Stimulated activated CD8-positive, alpha-beta memory T cell treated with anti-CD3 and anti-CD28 coated beads, Interleukin-2, amount 100 ng/mL, for 48 hours (primary cell): ENCODE data around the gene GSTP1.
"Not testable (repeated sequence)": the region's sequence is repeated elsewhere in the genome, so short reads cannot be mapped to it uniquely, and the experiment has no call there.

Experiments
- DNase-seq, 2 donors: peaks; one replicate each; pipeline ENCODE4 v3.0.0-alpha.2; 2020; ENCODE audit warnings: low read depth in 2 of 2

Gene GSTP1

GRCh38 chr11:67563705-67564114, 19.9 kb upstream of the GSTP1 start:
- not testable (repeated sequence) for DNase-seq

- no peak for DNase-seq
These were observed 19.4 kb upstream of the GSTP1 start for GRCh38 chr11:67564230-67564629.

GRCh38 chr11:67571443-67571842, 12.2 kb upstream of the GSTP1 start:
- no peak for DNase-seq

- no peak for DNase-seq
These were observed 11.3 kb upstream of the GSTP1 start for GRCh38 chr11:67572305-67572704.

- DNase-seq: peak in 1 of 2 donors; percentile 13
These were observed 10.7 kb upstream of the GSTP1 start for GRCh38 chr11:67572747-67573419.

- DNase-seq: no peak
These were observed 8.7 kb upstream of the GSTP1 start for GRCh38 chr11:67574938-67575337.

GRCh38 chr11:67576735-67577475, 6.7 kb upstream of the GSTP1 start:
- DNase-seq: no peak

GRCh38 chr11:67577951-67578350, 5.7 kb upstream of the GSTP1 start:
- no peak for DNase-seq

GRCh38 chr11:67581469-67581868, 2.1 kb upstream of the GSTP1 start:
- no peak for DNase-seq

- no peak for DNase-seq
These were observed 1.6 kb upstream of the GSTP1 start for GRCh38 chr11:67582011-67582410.

GRCh38 chr11:67584205-67584880, 731 bp downstream of the GSTP1 start:
- no peak for DNase-seq

- DNase-seq: no peak
These were observed 1.6 kb downstream of the GSTP1 start for GRCh38 chr11:67584881-67585873.

- DNase-seq: no peak
These were observed 2.3 kb downstream of the GSTP1 start for GRCh38 chr11:67585911-67586310.

- DNase-seq: no peak
These were observed 3.1 kb downstream of the GSTP1 start for GRCh38 chr11:67586568-67587250.

GRCh38 chr11:67588136-67588503, 4.5 kb downstream of the GSTP1 start:
- no peak for DNase-seq

GRCh38 chr11:67588899-67589415, 5.3 kb downstream of the GSTP1 start:
- DNase-seq: not testable (repeated sequence)

- no peak for DNase-seq
These were observed 9.4 kb downstream of the GSTP1 start for GRCh38 chr11:67592880-67593564.

- DNase-seq: no peak
These were observed 9.9 kb downstream of the GSTP1 start for GRCh38 chr11:67593565-67593905.

- DNase-seq: no peak
These were observed 10.9 kb downstream of the GSTP1 start for GRCh38 chr11:67594480-67594879.

- DNase-seq: no peak
These were observed 13.2 kb downstream of the GSTP1 start for GRCh38 chr11:67596753-67597300.
